GM21360 (cell line): ENCODE data around the gene PTPMT1.

Source experiments
- ATAC-seq: cut with Tn5 transposase; IDR thresholded peaks from one replicate; pipeline ENCODE4 v1.9.1; 2021; ENCODE audit warnings: mild to moderate bottlenecking, moderate library complexity; ENCODE audit not compliant: unreplicated experiment

Gene PTPMT1

GRCh38 chr11:47578524-47579494 lies 13.4 kb downstream of the PTPMT1 start, which contains the start of the genes KBTBD4 and NDUFS3:
TSS of gene KBTBD4 (minus strand) at chr11:47578970. CDS start at chr11:47578951, 19 bp downstream.
TSS of gene NDUFS3 (plus strand) at chr11:47579074. CDS start at chr11:47579092, 18 bp downstream.
- peak; percentile 87 for ATAC-seq

- ATAC-seq: no peak
These were observed 18.4 kb downstream of the PTPMT1 start for GRCh38 chr11:47583844-47584243.

GRCh38 chr11:47586098-47586855 lies 20.9 kb downstream of the PTPMT1 start, which contains the start of gene FAM180B:
TSS of gene FAM180B (plus strand) at chr11:47586678. CDS start at chr11:47586769, 91 bp downstream.
- no peak for ATAC-seq

GRCh38 chr11:47587039-47587716 lies 21.8 kb downstream of the PTPMT1 start:
- no peak for ATAC-seq

- no peak for ATAC-seq
These were observed 22.4 kb downstream of the PTPMT1 start for GRCh38 chr11:47587723-47588326.

- no peak for ATAC-seq
These were observed 23.7 kb downstream of the PTPMT1 start for GRCh38 chr11:47589118-47589517.

GRCh38 chr11:47589584-47589976 lies 24.2 kb downstream of the PTPMT1 start:
- no peak for ATAC-seq

- ATAC-seq: no peak
These were observed 24.8 kb downstream of the PTPMT1 start for GRCh38 chr11:47589977-47590861.

GRCh38 chr11:47591764-47592163 lies 26.4 kb downstream of the PTPMT1 start:
- ATAC-seq: no peak

GRCh38 chr11:47592251-47592650 lies 26.9 kb downstream of the PTPMT1 start:
- no peak for ATAC-seq

- ATAC-seq: no peak
These were observed 27.6 kb downstream of the PTPMT1 start for GRCh38 chr11:47592970-47593369.

GRCh38 chr11:47593492-47593933 lies 28.1 kb downstream of the PTPMT1 start:
- no peak for ATAC-seq

- ATAC-seq: no peak
These were observed 28.8 kb downstream of the PTPMT1 start, which contains the start of gene C1QTNF4 for GRCh38 chr11:47593934-47594855. TSS of gene C1QTNF4 (minus strand) at chr11:47594411. CDS start at chr11:47590810, 3,601 bp downstream.

GRCh38 chr11:47595029-47595428 lies 29.6 kb downstream of the PTPMT1 start:
- no peak for ATAC-seq

- ATAC-seq: no peak
These were observed 30.6 kb downstream of the PTPMT1 start for GRCh38 chr11:47595967-47596366.

GRCh38 chr11:47599902-47600301 lies 34.5 kb downstream of the PTPMT1 start:
- ATAC-seq: no peak

GRCh38 chr11:47603295-47603694 lies 37.9 kb downstream of the PTPMT1 start:
- no peak for ATAC-seq

- no peak for ATAC-seq
These were observed 40.5 kb downstream of the PTPMT1 start for GRCh38 chr11:47605921-47606320.
